HG02678 (cell line): ENCODE measurements around the gene NMRK2.
"Not testable (repeated sequence)": the region's sequence is repeated elsewhere in the genome, so short reads cannot be mapped to it uniquely, and the experiment has no call there.

Experiments
- ATAC-seq: cut with Tn5 transposase; IDR thresholded peaks from one replicate; pipeline ENCODE4 v1.9.1; 2021; ENCODE audit warnings: mild to moderate bottlenecking, moderate library complexity; ENCODE audit not compliant: unreplicated experiment

Gene NMRK2

GRCh38 chr19:3932931-3933810, at the start of gene NMRK2:
Gene NMRK2 (plus strand): TSS chr19:3933069. CDS start chr19:3933672, 603 bp downstream.
- no peak for ATAC-seq

GRCh38 chr19:3890591-3890990, 42.3 kb upstream of the NMRK2 start:
- ATAC-seq, result no peak

GRCh38 chr19:3893509-3894179, 39.2 kb upstream of the NMRK2 start:
- no peak for ATAC-seq

GRCh38 chr19:3894959-3895358, 37.9 kb upstream of the NMRK2 start:
- ATAC-seq, result not testable (repeated sequence)

GRCh38 chr19:3895788-3896187, 37.1 kb upstream of the NMRK2 start:
- no peak for ATAC-seq

GRCh38 chr19:3897936-3898335, 34.9 kb upstream of the NMRK2 start:
- ATAC-seq, result no peak

GRCh38 chr19:3898426-3898825, 34.4 kb upstream of the NMRK2 start:
- ATAC-seq, result no peak

GRCh38 chr19:3899531-3900294, 33.2 kb upstream of the NMRK2 start:
- ATAC-seq, result no peak

GRCh38 chr19:3902317-3902973, 30.4 kb upstream of the NMRK2 start:
- ATAC-seq, result no peak

- ATAC-seq, result no peak
Measured at GRCh38 chr19:3904233-3904632, 28.6 kb upstream of the NMRK2 start.

GRCh38 chr19:3907626-3908265, 25.1 kb upstream of the NMRK2 start:
- ATAC-seq, result no peak

GRCh38 chr19:3908266-3909054, 24.4 kb upstream of the NMRK2 start:
- ATAC-seq, result no peak

- ATAC-seq, result no peak
Measured at GRCh38 chr19:3910105-3910504, 22.8 kb upstream of the NMRK2 start.

GRCh38 chr19:3914199-3914598, 18.7 kb upstream of the NMRK2 start:
- no peak for ATAC-seq

GRCh38 chr19:3916033-3916432, 16.8 kb upstream of the NMRK2 start:
- ATAC-seq, result no peak

GRCh38 chr19:3919793-3920192, 13.1 kb upstream of the NMRK2 start:
- ATAC-seq, result no peak

- no peak for ATAC-seq
Measured at GRCh38 chr19:3923096-3923758, 9.6 kb upstream of the NMRK2 start.

- ATAC-seq, result no peak
Measured at GRCh38 chr19:3923912-3924311, 9.0 kb upstream of the NMRK2 start.

GRCh38 chr19:3931041-3931440, 1.8 kb upstream of the NMRK2 start:
- no peak for ATAC-seq
